Omental fat pad (tissue), 4 donors: ENCODE results near the gene TMOD3. TPM values are rescaled to one million over a fixed set of nuclear protein-coding genes. Genes with fewer than 3 reads are reported as not detected.
"Not testable (repeated sequence)": the region's sequence is repeated elsewhere in the genome, so short reads cannot be mapped to it uniquely, and the experiment has no call there.

Experiments used
- ATAC-seq: fragments of 150-250 bp; one replicate; pipeline ENCODE4 v1.9.1; 2016; ENCODE audit warnings: mild to moderate bottlenecking, moderate library complexity; ENCODE audit not compliant: low FRiP score
- DNase-seq: peaks from one replicate; pipeline ENCODE4 v3.0.0-alpha.2; 2019; ENCODE audit warnings: low spot score
- total RNA-seq, 4 donors: library from RNA; depleted of rRNA; stranded (reverse); fragments of >200 nt; gene quantifications; one replicate each; pipeline ENCODE4 v1.1.0, GENCODE V29; 2016
- TF ChIP-seq, protein P1 (sequence below), 3 donors: fragments of 450-650 bp; IDR thresholded peaks; one replicate each; pipeline ENCODE4 v1.5.1; 2016 to 2017; ENCODE audit warnings: antibody characterized with exemption in 3 of 3, mild to moderate bottlenecking in 3 of 3, moderate library complexity in 2 of 3

The TMOD3 gene
- 10 to 100 TPM; 25.7 to 47.0 (median 37.3) TPM for total RNA-seq

- peak; percentile 95 for DNase-seq
Measured at GRCh38 chr15:51829376-51830275, at the start of gene TMOD3. Gene TMOD3, plus strand, starts transcription at chr15:51829653. Its CDS starts 33,232 bp downstream, at chr15:51862885.

GRCh38 chr15:51780636-51781035, 48.8 kb upstream of the TMOD3 start:
- DNase-seq = no peak
- ATAC-seq = no peak
- TF ChIP-seq, protein P1, sequence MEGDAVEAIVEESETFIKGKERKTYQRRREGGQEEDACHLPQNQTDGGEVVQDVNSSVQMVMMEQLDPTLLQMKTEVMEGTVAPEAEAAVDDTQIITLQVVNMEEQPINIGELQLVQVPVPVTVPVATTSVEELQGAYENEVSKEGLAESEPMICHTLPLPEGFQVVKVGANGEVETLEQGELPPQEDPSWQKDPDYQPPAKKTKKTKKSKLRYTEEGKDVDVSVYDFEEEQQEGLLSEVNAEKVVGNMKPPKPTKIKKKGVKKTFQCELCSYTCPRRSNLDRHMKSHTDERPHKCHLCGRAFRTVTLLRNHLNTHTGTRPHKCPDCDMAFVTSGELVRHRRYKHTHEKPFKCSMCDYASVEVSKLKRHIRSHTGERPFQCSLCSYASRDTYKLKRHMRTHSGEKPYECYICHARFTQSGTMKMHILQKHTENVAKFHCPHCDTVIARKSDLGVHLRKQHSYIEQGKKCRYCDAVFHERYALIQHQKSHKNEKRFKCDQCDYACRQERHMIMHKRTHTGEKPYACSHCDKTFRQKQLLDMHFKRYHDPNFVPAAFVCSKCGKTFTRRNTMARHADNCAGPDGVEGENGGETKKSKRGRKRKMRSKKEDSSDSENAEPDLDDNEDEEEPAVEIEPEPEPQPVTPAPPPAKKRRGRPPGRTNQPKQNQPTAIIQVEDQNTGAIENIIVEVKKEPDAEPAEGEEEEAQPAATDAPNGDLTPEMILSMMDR (IDR thresholded peaks at IDR 0.05) = no peak

More at GRCh38 chr15:51829376-51830275, at the start of gene TMOD3:
- peak; percentile 93 for ATAC-seq
- TF ChIP-seq, protein P1 (IDR thresholded peaks at IDR 0.05) = no peak

DNA sequence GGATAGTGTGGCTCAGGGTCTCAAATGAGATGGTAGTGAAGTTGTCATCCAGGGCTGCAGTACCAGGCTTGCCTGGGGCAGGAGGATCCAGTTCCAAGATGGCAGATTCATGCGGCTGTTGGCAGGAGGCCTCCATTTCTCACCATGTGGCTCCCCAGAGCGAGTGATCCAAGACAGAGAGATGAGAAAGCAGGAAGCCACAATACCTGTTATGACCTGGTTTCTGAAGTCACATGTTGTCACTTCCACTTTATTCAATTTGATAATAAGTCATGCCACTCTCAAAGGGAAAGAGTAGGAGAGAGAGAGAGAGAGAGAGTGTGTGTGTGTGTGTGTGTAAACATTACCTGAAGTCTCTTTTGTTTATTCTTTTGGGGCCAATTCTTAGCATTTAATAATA, 47.9 kb upstream of the TMOD3 start:
- ATAC-seq (no peak), DNase-seq (no peak)
- TF ChIP-seq, protein P1 (IDR thresholded peaks at IDR 0.05) = no peak

- no peak for DNase-seq
- TF ChIP-seq, protein P1 (IDR thresholded peaks at IDR 0.05) = no peak
- no peak for ATAC-seq
Measured at GRCh38 chr15:51782357-51782896, 47.0 kb upstream of the TMOD3 start.

- TF ChIP-seq, protein P1 (IDR thresholded peaks at IDR 0.05) = no peak
- ATAC-seq = no peak
- no peak for DNase-seq
Measured at GRCh38 chr15:51783967-51784366, 45.5 kb upstream of the TMOD3 start.

DNA sequence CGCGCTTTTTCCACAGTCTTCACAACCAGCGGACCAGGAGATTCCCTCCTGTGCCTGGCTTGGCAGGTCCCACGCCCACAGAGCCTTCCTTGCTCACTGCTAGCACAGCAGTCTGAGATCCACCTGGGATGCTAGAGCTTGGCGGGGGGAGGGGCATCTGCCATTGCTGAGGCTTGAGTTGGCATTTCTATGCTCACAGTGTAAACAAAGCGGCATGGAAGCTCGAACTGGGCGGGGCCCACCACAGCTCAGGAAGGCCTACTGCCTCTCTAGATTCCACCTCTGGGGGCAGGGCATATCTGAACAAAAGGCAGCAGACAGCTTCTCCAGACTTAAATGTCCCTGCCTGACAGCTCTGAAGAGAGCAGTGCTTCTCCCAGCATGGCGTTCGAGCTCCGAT, 42.3 kb upstream of the TMOD3 start:
- not testable (repeated sequence) for DNase-seq, ATAC-seq

DNA sequence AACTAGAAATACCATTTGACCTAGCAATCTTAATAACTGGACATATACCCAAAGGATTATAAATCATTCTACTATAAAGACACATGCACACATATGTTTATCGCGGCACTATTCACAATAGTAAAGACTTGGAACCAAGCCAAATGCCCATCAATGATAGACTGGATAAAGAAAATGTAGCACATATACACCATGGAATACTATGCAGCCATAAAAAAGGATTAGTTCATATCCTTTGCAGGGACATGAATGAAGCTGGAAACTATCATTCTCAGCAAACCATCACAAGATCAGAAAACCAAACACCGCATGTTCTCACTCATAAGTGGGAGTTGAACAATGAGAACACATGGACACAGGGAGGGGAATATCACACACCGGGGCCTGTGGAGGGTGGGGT, 37.0 kb upstream of the TMOD3 start:
- ATAC-seq, DNase-seq: not testable (repeated sequence)
